IMR-90 (cell line): ENCODE measurements around the gene CASTOR1. TPM values are rescaled to one million over a fixed set of nuclear protein-coding genes. Genes with fewer than 3 reads are reported as not detected.

Experiments
- ATAC-seq: fragments of 200-7000 bp; cut with Tn5 transposase; 2 replicates; pipeline ENCODE4 v1.9.1; 2020; ENCODE audit warnings: low read depth, mild to moderate bottlenecking, moderate library complexity
- BruUV-seq: library from RNA; stranded (reverse); fragments of 400-500 nt; replicated peaks from 2 replicates; lab custom pipeline; 2021; lab: Mats Ljungman, UMichigan
- CTCF ChIA-PET: fragments of 300-600 bp; formaldehyde crosslinking; extraction: SDS; loops from one replicate; lab custom pipeline; 2021; ENCODE audit warnings: antibody characterized with exemption; lab: Yijun Ruan, JAX
- POLR2A ChIA-PET: fragments of 300-600 bp; sonication (Branson Sonifier 250); formaldehyde crosslinking; loops from one replicate; lab custom pipeline; 2022; ENCODE audit warnings: antibody characterized with exemption; ENCODE audit not compliant: unreplicated experiment; lab: Charles Lee
- DNase-seq: peaks from one replicate; pipeline ENCODE4 v3.0.0; 2013
- H2AFZ ChIP-seq: replicated peaks from 2 replicates; pipeline ENCODE3; 2013; ENCODE audit warnings: low read length, mild to moderate bottlenecking; ENCODE audit not compliant: poor library complexity
- H2AK5ac ChIP-seq: 2 replicates; pipeline ENCODE4 v1.6.1; 2013; ENCODE audit warnings: low read depth, low read length, inconsistent platforms
- H2AK9ac ChIP-seq: replicated peaks from 2 replicates; pipeline ENCODE3; 2013; ENCODE audit warnings: mild to moderate bottlenecking, low read depth, low read length, moderate library complexity; ENCODE audit not compliant: poor library complexity
- H2BK120ac ChIP-seq: 2 replicates; pipeline ENCODE4 v1.6.1; 2013; ENCODE audit warnings: low read depth, low read length, inconsistent platforms
- H2BK15ac ChIP-seq: 3 replicates; pipeline ENCODE4 v1.6.1; 2013; ENCODE audit warnings: low read depth, low read length, inconsistent platforms
- H2BK20ac ChIP-seq: 2 replicates; pipeline ENCODE4 v1.6.1; 2013; ENCODE audit warnings: low read depth, mild to moderate bottlenecking, inconsistent platforms, low read length, moderate library complexity
- H2BK5ac ChIP-seq: 2 replicates; pipeline ENCODE4 v1.6.1; 2013; ENCODE audit warnings: mild to moderate bottlenecking, low read depth, low read length, inconsistent platforms; ENCODE audit not compliant: poor library complexity, severe bottlenecking
- H3K14ac ChIP-seq: replicated peaks from 2 replicates; pipeline ENCODE4 v1.6.1; 2013; ENCODE audit warnings: low read depth, low read length, inconsistent platforms
- H3K18ac ChIP-seq: 2 replicates; pipeline ENCODE4 v1.6.1; 2013; ENCODE audit warnings: low read depth, low read length, control low read depth
- H3K23ac ChIP-seq: 2 replicates; pipeline ENCODE4 v1.6.1; 2013; ENCODE audit warnings: low read depth, low read length, inconsistent platforms
- H3K27ac ChIP-seq: 2 replicates; pipeline ENCODE4 v1.5.1; 2013; ENCODE audit warnings: mild to moderate bottlenecking, control low read depth, low read length; ENCODE audit not compliant: insufficient read depth
- H3K27me3 ChIP-seq: 2 replicates; pipeline ENCODE4 v1.6.1; 2013; ENCODE audit warnings: low read length; ENCODE audit not compliant: control insufficient read depth, insufficient read depth
- H3K36me3 ChIP-seq: 2 replicates; pipeline ENCODE4 v1.6.1; 2013; ENCODE audit warnings: low read length, mixed read lengths; ENCODE audit not compliant: control insufficient read depth, insufficient read depth
- H3K4ac ChIP-seq: 2 replicates; pipeline ENCODE4 v1.6.1; 2013; ENCODE audit warnings: low read depth, low read length, inconsistent platforms
- H3K4me1 ChIP-seq: 2 replicates; pipeline ENCODE4 v1.6.1; 2013; ENCODE audit warnings: low read length, mixed read lengths; ENCODE audit not compliant: control insufficient read depth, insufficient read depth
- H3K4me2 ChIP-seq: 2 replicates; pipeline ENCODE4 v1.6.1; 2013; ENCODE audit warnings: low read depth, mild to moderate bottlenecking, control low read depth, low read length, moderate library complexity
- H3K4me3 ChIP-seq: 2 replicates; pipeline ENCODE4 v1.5.1; 2013; ENCODE audit warnings: low read depth, mild to moderate bottlenecking, control low read depth, low read length, moderate library complexity; ENCODE audit not compliant: insufficient read depth
- H3K56ac ChIP-seq: 2 replicates; pipeline ENCODE4 v1.6.1; 2013; ENCODE audit warnings: low read length, inconsistent platforms; ENCODE audit not compliant: insufficient read depth; ENCODE audit errors: extremely low read depth
- H3K79me1 ChIP-seq, 2 experiments: 2 replicates each; pipeline ENCODE4 v1.6.1; 2013; ENCODE audit warnings: low read length in 2 of 2, inconsistent platforms in 1 of 2, low read depth in 1 of 2
- H3K9ac ChIP-seq: 2 replicates; pipeline ENCODE4 v1.6.1; 2013; ENCODE audit warnings: low read depth, low read length, control low read depth
- H3K9me1 ChIP-seq: 2 replicates; pipeline ENCODE4 v1.6.1; 2013; ENCODE audit warnings: low read length, inconsistent platforms; ENCODE audit not compliant: insufficient read depth
- H3K9me3 ChIP-seq: 2 replicates; pipeline ENCODE4 v1.6.1; 2013; ENCODE audit warnings: low read length; ENCODE audit not compliant: control insufficient read depth, insufficient read depth
- H4K20me1 ChIP-seq: 2 replicates; pipeline ENCODE4 v1.6.1; 2013; ENCODE audit warnings: low read length, inconsistent platforms; ENCODE audit not compliant: insufficient read depth
- H4K5ac ChIP-seq: 2 replicates; pipeline ENCODE4 v1.6.1; 2013; ENCODE audit warnings: mild to moderate bottlenecking, low read depth, low read length, control low read depth
- H4K8ac ChIP-seq, 2 experiments: 2 replicates each; pipeline ENCODE4 v1.6.1; 2013; ENCODE audit warnings: low read depth in 2 of 2, low read length in 2 of 2, control low read depth in 1 of 2, inconsistent platforms in 1 of 2
- H4K91ac ChIP-seq: 2 replicates; pipeline ENCODE4 v1.6.1; 2013; ENCODE audit warnings: low read depth, low read length, inconsistent platforms; ENCODE audit not compliant: insufficient read depth
- BHLHE40 ChIP-seq: fragments of 150-350 bp; IDR thresholded peaks from 2 replicates; pipeline ENCODE4 v1.6.1; 2016; ENCODE audit warnings: mild to moderate bottlenecking, low read depth, low read length
- CEBPB ChIP-seq: IDR thresholded peaks from 2 replicates; pipeline ENCODE4 v1.6.1; 2012; ENCODE audit warnings: low read depth, low read length, improper control_type of control experiment
- CHD1 ChIP-seq: IDR thresholded peaks from 2 replicates; pipeline ENCODE4 v1.6.1; 2012; ENCODE audit warnings: low read depth, low read length, improper control_type of control experiment
- CTCF ChIP-seq: conservative IDR thresholded peaks from 2 replicates; pipeline ENCODE4 v1.5.1; 2012; ENCODE audit warnings: mild to moderate bottlenecking, low read depth, low read length, improper control_type of control experiment
- ELK1 ChIP-seq: fragments of 150-350 bp; IDR thresholded peaks from 2 replicates; pipeline ENCODE4 v1.6.1; 2016; ENCODE audit warnings: low read depth, mild to moderate bottlenecking, low read length, moderate library complexity, borderline replicate concordance
- FOS ChIP-seq: fragments of 150-350 bp; IDR thresholded peaks from 2 replicates; pipeline ENCODE4 v1.6.1; 2016; ENCODE audit warnings: low read depth, low read length
- MAFK ChIP-seq: IDR thresholded peaks from 2 replicates; pipeline ENCODE4 v1.6.1; 2012; ENCODE audit warnings: low read depth, low read length, improper control_type of control experiment
- MAZ ChIP-seq: IDR thresholded peaks from 2 replicates; pipeline ENCODE4 v1.6.1; 2012; ENCODE audit warnings: low read depth, mild to moderate bottlenecking, low read length, improper control_type of control experiment, moderate library complexity, borderline replicate concordance
- MXI1 ChIP-seq: IDR thresholded peaks from 2 replicates; pipeline ENCODE4 v1.6.1; 2012; ENCODE audit warnings: low read depth, mild to moderate bottlenecking, low read length, moderate library complexity, borderline replicate concordance
- NFE2L2 ChIP-seq: fragments of 150-350 bp; IDR thresholded peaks from 2 replicates; pipeline ENCODE4 v1.6.1; 2016; ENCODE audit warnings: low read depth, mild to moderate bottlenecking, low read length
- POLR2A ChIP-seq: IDR thresholded peaks from 2 replicates; pipeline ENCODE4 v1.6.1; 2012; ENCODE audit warnings: mild to moderate bottlenecking, low read depth, low read length
- RAD21 ChIP-seq: IDR thresholded peaks from 2 replicates; pipeline ENCODE4 v1.6.1; 2012; ENCODE audit warnings: low read length, improper control_type of control experiment
- RCOR1 ChIP-seq: IDR thresholded peaks from 2 replicates; pipeline ENCODE4 v1.6.1; 2012; ENCODE audit warnings: mild to moderate bottlenecking, low read length, improper control_type of control experiment; ENCODE audit not compliant: insufficient replicate concordance
- RFX5 ChIP-seq: IDR thresholded peaks from 2 replicates; pipeline ENCODE4 v1.8.0; 2012; ENCODE audit warnings: low read depth, mild to moderate bottlenecking, low read length, moderate library complexity
- SMC3 ChIP-seq: fragments of 150-350 bp; IDR thresholded peaks from 2 replicates; pipeline ENCODE4 v1.6.1; 2016; ENCODE audit warnings: low read depth, mild to moderate bottlenecking, antibody characterized with exemption, low read length, moderate library complexity
- WGBS, 2 experiments: methylation state at CpG; one replicate each; pipeline versions ENCODE4 v1.1.5 to v1.1.7; 2013; ENCODE audit warnings: missing lambda C conversion rate in 2 of 2; ENCODE audit not compliant: insufficient read length in 1 of 2; ENCODE audit errors: extremely low coverage in 2 of 2; 5-methylcytosine and 5-hydroxymethylcytosine counted together
- dilution Hi-C: fragments of 300-500 bp; cut with HindIII; formaldehyde crosslinking; loops from one replicate; pipeline ENCODE4 v1.14.3; 2018; ENCODE audit warnings: low sequenced_read_pairs; ENCODE audit not compliant: unreplicated experiment
- in situ Hi-C: fragments of 300-500 bp; cut with MboI; formaldehyde crosslinking; loops from 3 replicates; pipeline ENCODE4 v1.14.3; 2019; ENCODE audit warnings: low sequenced_read_pairs, inconsistent platforms, mixed read lengths
- intact Hi-C: fragments of 100-400 bp; cut with micrococcal nuclease; formaldehyde crosslinking; loops from 2 replicates; pipeline ENCODE4 v1.10.0; 2022
- polyA plus RNA-seq, 3 experiments: library from polyadenylated mRNA; depleted of rRNA; stranded (reverse); fragments of >200 nt; gene quantifications; 2 replicates each; pipeline ENCODE4 v1.2.3, GENCODE V29; 2012; ENCODE audit warnings: low replicate concordance in 1 of 3
- total RNA-seq: library from RNA; depleted of rRNA; stranded (reverse); fragments of >200 nt; gene quantifications from 2 replicates; pipeline ENCODE4 v1.2.3, GENCODE V29; 2012
- TF ChIP-seq, protein P1 (sequence below): fragments of 150-350 bp; IDR thresholded peaks from 2 replicates; pipeline ENCODE4 v1.6.1; 2017; ENCODE audit warnings: mild to moderate bottlenecking, antibody characterized with exemption, low read length, low read depth

Gene CASTOR1
- total and polyA plus RNA-seq, 2 of the 4 experiments (the other 2 are of a cell fraction), result 10.6 to 23.5 TPM

DNA sequence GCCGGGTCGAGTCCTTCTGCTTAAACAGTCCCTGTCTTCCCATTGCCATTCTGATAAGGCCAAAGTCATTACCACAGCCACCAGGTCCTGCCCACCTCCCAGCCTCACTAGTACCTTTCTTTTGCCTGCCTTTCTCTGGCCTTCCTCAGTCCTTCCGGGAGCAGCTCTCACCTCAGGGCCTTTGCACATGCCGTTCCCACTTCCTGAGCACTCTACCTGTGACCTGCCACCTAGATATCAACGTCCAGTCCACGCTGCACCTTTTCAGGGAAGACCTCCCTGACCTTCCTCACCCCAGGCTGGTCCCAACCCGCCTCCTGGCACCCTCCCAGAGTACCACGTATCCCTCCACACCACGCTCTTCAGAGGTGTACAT lies 14.9 kb downstream of the CASTOR1 start:
- no peak overlapping the region for H4K5ac ChIP-seq
- H4K8ac ChIP-seq, result no peak overlapping the region
- H2BK20ac ChIP-seq, result no peak overlapping the region
- H2BK5ac ChIP-seq, result no peak overlapping the region
- no peaks in the 10 kb centered on the region for H3K79me1 ChIP-seq
- H3K27me3 ChIP-seq, result no peaks in the 10 kb centered on the region
- intact Hi-C loops, result no loop called here
- no peak overlapping the region for H3K23ac ChIP-seq
- no peak overlapping the region for H2AFZ ChIP-seq
- WGBS, 2 experiments, result 87% methylated on average over 7 of the region's 9 CpGs; no CpG with 5 or more reads in 1 of the 2 experiments
- H4K91ac ChIP-seq, result no peak overlapping the region
- ChIA-PET POLR2A (no interaction called here), CTCF (no interaction called here)
- no peaks in the 10 kb centered on the region for H3K36me3 ChIP-seq
- dilution Hi-C loops, result no loop called here
- H3K4me2 ChIP-seq, result no peak overlapping the region
- no peak for ATAC-seq
- no peak overlapping the region for H3K27ac ChIP-seq
- no peak overlapping the region for H3K56ac ChIP-seq
- H3K9me1 ChIP-seq, result 0 out of 2 replicates have a peak, but pooled peaks cover under 1% of the 10 kb centered on the region
- H3K14ac ChIP-seq, result no peak overlapping the region
- no peaks in the 10 kb centered on the region for H4K20me1 ChIP-seq
- DNase-seq, result no peak
- H3K4me3 ChIP-seq, result no peak overlapping the region
- no peak overlapping the region for H2AK5ac ChIP-seq
- BruUV-seq, result no TSS peak
- H2AK9ac ChIP-seq, result peak overlapping the region; percentile 34
- no peak overlapping the region for H2BK120ac ChIP-seq
- H3K4me1 ChIP-seq, result peaks cover 8% of the 10 kb centered on the region
- H3K18ac ChIP-seq, result no peak overlapping the region
- H3K9me3 ChIP-seq, result no peaks in the 10 kb centered on the region
- H2BK15ac ChIP-seq, result no peak overlapping the region
- TF ChIP-seq CTCF (no peak), MXI1 (no peak), CHD1 (no peak), FOS (no peak), RAD21 (no peak), RCOR1 (no peak), MAZ (no peak), RFX5 (no peak), CEBPB (no peak), MAFK (no peak), SMC3 (no peak), BHLHE40 (no peak), NFE2L2 (no peak), POLR2A (no peak), ELK1 (no peak)
- TF ChIP-seq, protein P1, sequence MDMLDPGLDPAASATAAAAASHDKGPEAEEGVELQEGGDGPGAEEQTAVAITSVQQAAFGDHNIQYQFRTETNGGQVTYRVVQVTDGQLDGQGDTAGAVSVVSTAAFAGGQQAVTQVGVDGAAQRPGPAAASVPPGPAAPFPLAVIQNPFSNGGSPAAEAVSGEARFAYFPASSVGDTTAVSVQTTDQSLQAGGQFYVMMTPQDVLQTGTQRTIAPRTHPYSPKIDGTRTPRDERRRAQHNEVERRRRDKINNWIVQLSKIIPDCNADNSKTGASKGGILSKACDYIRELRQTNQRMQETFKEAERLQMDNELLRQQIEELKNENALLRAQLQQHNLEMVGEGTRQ, result no peak
- in situ Hi-C loops, result no loop called here
- no peak overlapping the region; the same call in 1 of the 2 replicates for H3K4ac ChIP-seq
- no peak overlapping the region for H3K9ac ChIP-seq
